OCI-LY1 (cell line): ENCODE data around the gene ANKMY1.

Source experiments
- H2AFZ ChIP-seq: fragments of 200-600 bp; sonication (generic), shearing (Covaris generic); 2 replicates; pipeline ENCODE4 v1.6.0; 2014; ENCODE audit warnings: antibody characterized with exemption, mild to moderate bottlenecking, low read length
- H3F3A ChIP-seq: fragments of 200-600 bp; sonication (generic), shearing (Covaris generic); 2 replicates; pipeline ENCODE4 v1.6.0; 2014; ENCODE audit warnings: mild to moderate bottlenecking, antibody characterized with exemption, low read length, moderate library complexity; ENCODE audit not compliant: insufficient read depth
- H3K27ac ChIP-seq: fragments of 200-600 bp; sonication (generic); 2 replicates; pipeline ENCODE4 v1.5.1; 2014; ENCODE audit warnings: low read length, mixed run types, mild to moderate bottlenecking, low read depth; ENCODE audit not compliant: poor library complexity, severe bottlenecking
- H3K27me3 ChIP-seq: fragments of 200-600 bp; sonication (generic); 2 replicates; pipeline ENCODE4 v1.6.0; 2014; ENCODE audit warnings: antibody characterized with exemption, mild to moderate bottlenecking, low read length, moderate library complexity; ENCODE audit not compliant: insufficient read depth
- H3K36me3 ChIP-seq: fragments of 200-600 bp; sonication (generic); 2 replicates; pipeline ENCODE4 v1.6.1; 2014; ENCODE audit warnings: mild to moderate bottlenecking, antibody characterized with exemption, low read length, moderate library complexity, mixed read lengths; ENCODE audit not compliant: insufficient read depth
- H3K4me1 ChIP-seq: fragments of 200-600 bp; sonication (generic); 2 replicates; pipeline ENCODE4 v1.5.1; 2014; ENCODE audit warnings: mild to moderate bottlenecking, low read length, moderate library complexity; ENCODE audit not compliant: insufficient read depth, severe bottlenecking
- H3K4me2 ChIP-seq: fragments of 200-600 bp; sonication (generic), shearing (Covaris generic); 2 replicates; pipeline ENCODE4 v1.6.1; 2014; ENCODE audit warnings: low read length
- H3K4me3 ChIP-seq: fragments of 200-600 bp; sonication (generic); 2 replicates; pipeline ENCODE4 v1.5.1; 2014; ENCODE audit warnings: low read length, low read depth, mild to moderate bottlenecking, mixed read lengths; ENCODE audit not compliant: poor library complexity, severe bottlenecking
- H3K79me2 ChIP-seq: fragments of 200-600 bp; shearing (Covaris generic); 2 replicates; pipeline ENCODE4 v1.6.1; 2016; ENCODE audit warnings: mixed run types, low read length, mixed read lengths; ENCODE audit not compliant: insufficient read depth
- H3K9ac ChIP-seq: fragments of 200-600 bp; sonication (generic), shearing (Covaris generic); 2 replicates; pipeline ENCODE4 v1.6.1; 2014; ENCODE audit warnings: mild to moderate bottlenecking, low read length, mixed read lengths
- H3K9me2 ChIP-seq: fragments of 200-600 bp; sonication (generic), shearing (Covaris generic); 2 replicates; pipeline ENCODE4 v1.6.1; 2014; ENCODE audit warnings: low read depth, mild to moderate bottlenecking, low read length, mixed read lengths
- H3K9me3 ChIP-seq: fragments of 200-600 bp; shearing (Covaris generic); 2 replicates; pipeline ENCODE4 v1.6.1; 2014; ENCODE audit warnings: low read length, mixed read lengths
- H4K20me1 ChIP-seq: fragments of 200-600 bp; sonication (generic), shearing (Covaris generic); 2 replicates; pipeline ENCODE4 v1.6.0; 2016; ENCODE audit warnings: mild to moderate bottlenecking, low read length; ENCODE audit not compliant: insufficient read depth
- EZH2 ChIP-seq: fragments of 200-600 bp; sonication (generic), shearing (Covaris generic); IDR thresholded peaks from 2 replicates; pipeline ENCODE4 v1.8.0; 2017; ENCODE audit warnings: borderline replicate concordance, mixed run types, mild to moderate bottlenecking, antibody characterized with exemption, low read length, moderate library complexity, mixed read lengths
- TF ChIP-seq, protein P1 (sequence below): fragments of 200-600 bp; sonication (generic), shearing (Covaris generic); IDR thresholded peaks from 2 replicates; pipeline ENCODE4 v1.5.1; 2017; ENCODE audit warnings: mild to moderate bottlenecking, antibody characterized with exemption, low read length, moderate library complexity, mixed read lengths

The ANKMY1 gene

DNA sequence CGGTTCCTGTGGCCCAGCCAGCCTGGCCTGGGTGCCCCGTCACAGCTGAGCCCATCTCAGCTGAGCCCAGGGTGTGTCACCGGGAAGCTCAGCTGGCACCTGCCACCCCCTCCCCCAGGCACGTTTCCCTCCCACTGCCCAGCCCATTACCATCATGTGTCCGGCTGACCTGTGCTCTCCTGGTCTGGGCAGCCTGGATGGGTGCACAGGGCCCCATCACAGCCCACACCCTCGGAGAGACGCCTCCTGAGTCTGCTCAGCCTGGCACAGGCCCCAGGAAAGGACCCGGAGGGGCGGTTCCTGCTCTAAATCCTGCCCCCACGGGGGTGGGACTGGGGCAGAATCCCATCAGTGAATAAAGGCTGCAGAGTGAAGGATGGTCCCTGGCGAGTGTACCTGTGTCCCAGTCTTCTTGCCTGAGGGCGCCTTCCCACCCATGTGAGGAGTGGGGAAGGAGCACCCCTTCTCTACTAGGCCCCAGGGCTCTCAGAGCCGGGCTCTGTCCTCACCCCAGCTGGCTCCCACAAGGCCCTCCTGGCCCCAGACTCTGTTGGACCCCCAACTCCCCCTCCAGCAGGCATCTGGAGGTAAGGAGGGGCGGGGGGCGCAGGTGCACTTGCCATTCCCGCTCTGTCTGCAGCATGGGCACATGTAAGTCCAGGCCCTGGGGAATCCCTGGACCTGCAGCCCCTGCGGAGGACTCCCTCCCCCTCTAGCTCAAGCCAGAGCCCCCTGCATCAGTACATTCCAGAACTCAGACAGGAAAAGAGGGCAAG is 101.2 kb downstream of the ANKMY1 start:
- no peak overlapping the region for H3K4me2 ChIP-seq
- H3K27ac ChIP-seq, result no peak overlapping the region
- no peak overlapping the region for H3K9ac ChIP-seq
- TF ChIP-seq, protein P1, sequence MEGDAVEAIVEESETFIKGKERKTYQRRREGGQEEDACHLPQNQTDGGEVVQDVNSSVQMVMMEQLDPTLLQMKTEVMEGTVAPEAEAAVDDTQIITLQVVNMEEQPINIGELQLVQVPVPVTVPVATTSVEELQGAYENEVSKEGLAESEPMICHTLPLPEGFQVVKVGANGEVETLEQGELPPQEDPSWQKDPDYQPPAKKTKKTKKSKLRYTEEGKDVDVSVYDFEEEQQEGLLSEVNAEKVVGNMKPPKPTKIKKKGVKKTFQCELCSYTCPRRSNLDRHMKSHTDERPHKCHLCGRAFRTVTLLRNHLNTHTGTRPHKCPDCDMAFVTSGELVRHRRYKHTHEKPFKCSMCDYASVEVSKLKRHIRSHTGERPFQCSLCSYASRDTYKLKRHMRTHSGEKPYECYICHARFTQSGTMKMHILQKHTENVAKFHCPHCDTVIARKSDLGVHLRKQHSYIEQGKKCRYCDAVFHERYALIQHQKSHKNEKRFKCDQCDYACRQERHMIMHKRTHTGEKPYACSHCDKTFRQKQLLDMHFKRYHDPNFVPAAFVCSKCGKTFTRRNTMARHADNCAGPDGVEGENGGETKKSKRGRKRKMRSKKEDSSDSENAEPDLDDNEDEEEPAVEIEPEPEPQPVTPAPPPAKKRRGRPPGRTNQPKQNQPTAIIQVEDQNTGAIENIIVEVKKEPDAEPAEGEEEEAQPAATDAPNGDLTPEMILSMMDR, result no peak
- no peak for TF ChIP-seq EZH2
- no peaks in the 10 kb centered on the region for H3K79me2 ChIP-seq
- no peaks in the 10 kb centered on the region for H3K9me2 ChIP-seq
- no peaks in the 10 kb centered on the region for H3F3A ChIP-seq
- no peaks in the 10 kb centered on the region for H3K9me3 ChIP-seq
- H3K36me3 ChIP-seq, result no peaks in the 10 kb centered on the region
- no peaks in the 10 kb centered on the region for H3K4me1 ChIP-seq
- H2AFZ ChIP-seq, result no peak overlapping the region
- H3K4me3 ChIP-seq, result no peak overlapping the region
- H3K27me3 ChIP-seq, result peaks cover 6% of the 10 kb centered on the region; the same call in 1 of the 2 replicates
- no peaks in the 10 kb centered on the region for H4K20me1 ChIP-seq

DNA sequence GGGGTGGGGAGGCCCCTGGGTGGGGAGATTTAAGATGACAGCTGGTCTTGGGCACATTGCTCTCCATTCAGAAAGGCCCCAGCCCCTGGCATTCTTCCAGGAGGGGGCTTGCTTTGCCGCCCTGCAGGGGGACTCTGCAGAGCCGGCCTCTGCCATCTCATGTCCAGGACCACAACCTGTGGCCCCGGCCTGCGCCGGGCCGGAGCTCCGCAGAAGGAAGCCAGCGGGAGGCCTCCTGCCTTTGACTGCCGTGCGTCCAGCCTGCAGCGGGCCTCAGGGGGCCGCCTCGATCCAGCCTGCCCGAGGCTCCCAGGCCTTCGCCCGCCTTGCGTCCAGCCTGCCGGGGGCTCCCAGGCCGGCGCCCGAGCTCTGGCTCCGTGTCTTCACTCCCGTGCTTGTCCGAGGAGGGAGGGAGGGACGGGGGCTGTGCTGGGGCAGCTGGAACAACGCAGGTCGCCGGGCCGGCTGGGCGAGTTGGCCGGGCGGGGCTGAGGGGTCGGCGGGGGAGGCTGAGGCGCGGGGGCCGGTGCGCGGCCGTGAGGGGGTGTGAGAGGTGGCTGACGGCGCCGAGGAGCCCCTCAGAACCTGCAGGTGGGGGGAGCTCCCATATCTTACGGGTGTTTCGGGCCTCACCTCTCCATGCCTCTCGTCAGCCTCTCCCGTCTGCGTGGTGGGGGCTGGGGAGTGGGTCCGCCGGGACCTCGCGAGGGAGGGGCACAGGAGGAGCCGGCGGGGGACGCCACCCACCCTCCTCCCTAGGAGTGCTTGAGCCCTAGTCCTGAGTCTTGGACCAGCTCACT is 101.9 kb downstream of the ANKMY1 start:
- H3K27ac ChIP-seq, result no peak overlapping the region
- no peaks in the 10 kb centered on the region for H3K9me2 ChIP-seq
- H3K9me3 ChIP-seq, result no peaks in the 10 kb centered on the region
- H3K4me2 ChIP-seq, result no peak overlapping the region
- H4K20me1 ChIP-seq, result no peaks in the 10 kb centered on the region
- TF ChIP-seq, protein P1, result no peak
- no peak for TF ChIP-seq EZH2
- no peak overlapping the region for H3K9ac ChIP-seq
- no peak overlapping the region for H3K4me3 ChIP-seq
- no peaks in the 10 kb centered on the region for H3K36me3 ChIP-seq
- no peaks in the 10 kb centered on the region for H3K79me2 ChIP-seq
- H3F3A ChIP-seq, result no peaks in the 10 kb centered on the region
- H3K4me1 ChIP-seq, result no peaks in the 10 kb centered on the region
- H3K27me3 ChIP-seq, result peaks cover 9% of the 10 kb centered on the region; the same call in 1 of the 2 replicates
- no peak overlapping the region for H2AFZ ChIP-seq

DNA sequence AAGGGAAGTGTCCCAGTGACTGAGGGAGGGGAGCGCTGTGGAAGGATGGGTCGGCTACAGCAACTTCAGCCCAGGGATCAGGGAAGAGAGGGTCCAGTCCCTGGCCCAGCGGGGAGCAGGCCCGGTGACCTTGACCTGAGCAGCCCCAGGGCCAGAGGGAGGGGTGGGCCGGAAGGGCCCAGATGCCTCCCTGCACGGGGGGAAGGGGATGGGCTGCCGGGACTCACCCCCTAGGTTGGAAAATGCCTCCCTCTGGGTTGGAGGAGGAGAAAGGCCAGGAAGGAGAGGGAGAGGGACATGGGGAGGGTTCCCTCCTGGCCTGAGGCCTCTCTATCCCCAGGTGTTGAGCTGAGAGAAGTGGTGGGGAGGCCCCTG is 102.5 kb downstream of the ANKMY1 start:
- no peak overlapping the region for H3K4me3 ChIP-seq
- H3K4me1 ChIP-seq, result no peaks in the 10 kb centered on the region

More for the DNA sequence above, 102.5 kb downstream of the ANKMY1 start:
- Histone ChIP-seq H3K27me3 (peaks cover 9% of the 10 kb centered on the region; the same call in 1 of the 2 replicates), H3K9me3 (no peaks in the 10 kb centered on the region), H3K9me2 (no peaks in the 10 kb centered on the region), H3K4me2 (no peak overlapping the region), H3K27ac (no peak overlapping the region), H2AFZ (no peak overlapping the region), H3K36me3 (no peaks in the 10 kb centered on the region), H4K20me1 (no peaks in the 10 kb centered on the region), H3K9ac (no peak overlapping the region), H3F3A (no peaks in the 10 kb centered on the region), H3K79me2 (no peaks in the 10 kb centered on the region)
- TF ChIP-seq, protein P1, result no peak
- no peak for TF ChIP-seq EZH2
